HepG2 (cell line): ENCODE measurements around the gene PRR11. TPM values are rescaled to one million over a fixed set of nuclear protein-coding genes. Genes with fewer than 3 reads are reported as not detected.

Experiments used
- FOXJ3 ChIP-seq: sonication (generic); formaldehyde crosslinking; IDR thresholded peaks from 2 replicates; pipeline ENCODE4 v1.4.0; 2020; ENCODE audit warnings: missing genetic modification reagents, mild to moderate bottlenecking, borderline replicate concordance
- HNF4G ChIP-seq, 2 experiments: sonication (generic) in 1 of 2; formaldehyde crosslinking in 1 of 2; IDR thresholded peaks; 2 replicates each; pipeline versions ENCODE4 v1.4.0 to v1.6.1; 2011 to 2020; ENCODE audit warnings: borderline replicate concordance in 2 of 2, low read depth in 2 of 2, mild to moderate bottlenecking in 2 of 2, low read length in 1 of 2, missing genetic modification reagents in 1 of 2, moderate library complexity in 1 of 2
- KDM5A ChIP-seq: fragments of 200-600 bp; sonication (generic); IDR thresholded peaks from 2 replicates; pipeline ENCODE4 v1.7.0; 2018; ENCODE audit warnings: antibody characterized with exemption, mild to moderate bottlenecking, low read length, borderline replicate concordance
- MIER2 ChIP-seq: IDR thresholded peaks from 2 replicates; pipeline ENCODE4 v1.6.1; 2016; ENCODE audit warnings: missing biosample characterization, missing genetic modification reagents
- RORA ChIP-seq: sonication (generic); formaldehyde crosslinking; IDR thresholded peaks from 2 replicates; pipeline ENCODE4 v1.5.0; 2020; ENCODE audit warnings: mild to moderate bottlenecking, missing genetic modification reagents, moderate library complexity
- ZNF180 ChIP-seq: sonication (generic); formaldehyde crosslinking; IDR thresholded peaks from 2 replicates; pipeline ENCODE4 v1.4.0; 2020; ENCODE audit warnings: low read depth, missing genetic modification reagents, borderline replicate concordance
- ZNF337 ChIP-seq: sonication (generic); formaldehyde crosslinking; IDR thresholded peaks from 2 replicates; pipeline ENCODE4 v1.5.1; 2020; ENCODE audit warnings: missing genetic modification reagents, low read depth, mild to moderate bottlenecking, borderline replicate concordance
- ZNF441 ChIP-seq: sonication (generic); formaldehyde crosslinking; IDR thresholded peaks from 2 replicates; pipeline ENCODE4 v1.7.0; 2021; ENCODE audit warnings: missing genetic modification reagents, borderline replicate concordance
- ZNF775 ChIP-seq: sonication (generic); formaldehyde crosslinking; IDR thresholded peaks from 2 replicates; pipeline ENCODE4 v1.4.0; 2020; ENCODE audit warnings: missing genetic modification reagents, mild to moderate bottlenecking, moderate library complexity, borderline replicate concordance
- polyA plus RNA-seq, 8 experiments: library from polyadenylated mRNA; depleted of rRNA in 3 of 8; stranded (reverse) in 7 of 8; unstranded in 1 of 8; fragments of >200 nt; fragmentation: Illumina TruSeq in 4 of 8; extraction: Trizol in 4 of 8; gene quantifications; 2 replicates each; pipeline versions ENCODE4 v1.2.1 to v1.2.3, GENCODE V29; 2011 to 2016; ENCODE audit warnings: low read depth in 4 of 8, missing spikeins in 1 of 8, mixed read lengths in 1 of 8; ENCODE audit not compliant: insufficient read depth in 1 of 8
- total RNA-seq, 5 experiments: library from RNA; depleted of rRNA; stranded (reverse); fragments of >200 nt; fragmentation: Illumina TruSeq; extraction: Trizol; gene quantifications; 2 replicates each; pipeline ENCODE4 v1.2.3, GENCODE V29; 2016; ENCODE audit warnings: low read depth in 1 of 5
- TF ChIP-seq, protein P1 (sequence below): sonication (generic); formaldehyde crosslinking; IDR thresholded peaks from 2 replicates; pipeline ENCODE4 v1.4.0; 2020; ENCODE audit warnings: mild to moderate bottlenecking, missing genetic modification reagents, borderline replicate concordance
- TF ChIP-seq, protein P2 (sequence below): sonication (generic); formaldehyde crosslinking; IDR thresholded peaks from 2 replicates; pipeline ENCODE4 v1.4.0; 2020; ENCODE audit warnings: mild to moderate bottlenecking, low read depth, missing genetic modification reagents
- TF ChIP-seq, protein P3 (sequence below): sonication (generic); formaldehyde crosslinking; IDR thresholded peaks from 2 replicates; pipeline ENCODE4 v1.5.0; 2020; ENCODE audit warnings: mild to moderate bottlenecking, missing genetic modification reagents, borderline replicate concordance

The PRR11 gene
- total and polyA plus RNA-seq, 2 of the 13 experiments (the other 11 are each of a cell fraction or from before 2014, with no cell fraction given), result 35.7 to 39.2 TPM

DNA sequence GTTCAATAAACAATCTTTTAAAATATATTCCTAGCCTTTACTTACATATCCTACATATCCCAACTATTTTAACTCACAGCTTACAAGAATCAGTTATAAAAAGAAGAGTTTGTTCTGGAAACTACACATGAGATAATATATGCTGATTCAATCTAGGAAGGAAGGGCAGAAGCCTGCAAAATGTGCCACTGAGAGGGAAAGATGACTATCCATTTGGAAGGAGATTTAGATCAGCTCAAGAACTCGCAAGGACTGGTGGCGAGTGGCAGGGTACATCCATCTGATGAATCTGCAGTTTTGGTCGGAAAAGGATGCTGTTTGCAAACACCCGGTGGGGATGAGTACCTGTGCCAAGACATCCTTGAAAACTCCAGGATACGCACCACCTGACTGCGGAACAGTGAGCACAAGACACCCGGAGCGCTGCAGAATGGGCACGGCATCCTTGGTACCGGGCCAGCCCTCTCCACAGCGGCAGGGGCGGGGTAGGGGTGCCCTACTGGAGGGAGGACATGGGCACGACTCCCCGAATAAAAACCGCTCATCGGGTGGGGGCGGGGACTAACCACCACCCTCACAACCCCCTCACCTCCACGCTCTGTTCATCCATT lies 49.6 kb upstream of the PRR11 start (continued):
- TF ChIP-seq, protein P1, sequence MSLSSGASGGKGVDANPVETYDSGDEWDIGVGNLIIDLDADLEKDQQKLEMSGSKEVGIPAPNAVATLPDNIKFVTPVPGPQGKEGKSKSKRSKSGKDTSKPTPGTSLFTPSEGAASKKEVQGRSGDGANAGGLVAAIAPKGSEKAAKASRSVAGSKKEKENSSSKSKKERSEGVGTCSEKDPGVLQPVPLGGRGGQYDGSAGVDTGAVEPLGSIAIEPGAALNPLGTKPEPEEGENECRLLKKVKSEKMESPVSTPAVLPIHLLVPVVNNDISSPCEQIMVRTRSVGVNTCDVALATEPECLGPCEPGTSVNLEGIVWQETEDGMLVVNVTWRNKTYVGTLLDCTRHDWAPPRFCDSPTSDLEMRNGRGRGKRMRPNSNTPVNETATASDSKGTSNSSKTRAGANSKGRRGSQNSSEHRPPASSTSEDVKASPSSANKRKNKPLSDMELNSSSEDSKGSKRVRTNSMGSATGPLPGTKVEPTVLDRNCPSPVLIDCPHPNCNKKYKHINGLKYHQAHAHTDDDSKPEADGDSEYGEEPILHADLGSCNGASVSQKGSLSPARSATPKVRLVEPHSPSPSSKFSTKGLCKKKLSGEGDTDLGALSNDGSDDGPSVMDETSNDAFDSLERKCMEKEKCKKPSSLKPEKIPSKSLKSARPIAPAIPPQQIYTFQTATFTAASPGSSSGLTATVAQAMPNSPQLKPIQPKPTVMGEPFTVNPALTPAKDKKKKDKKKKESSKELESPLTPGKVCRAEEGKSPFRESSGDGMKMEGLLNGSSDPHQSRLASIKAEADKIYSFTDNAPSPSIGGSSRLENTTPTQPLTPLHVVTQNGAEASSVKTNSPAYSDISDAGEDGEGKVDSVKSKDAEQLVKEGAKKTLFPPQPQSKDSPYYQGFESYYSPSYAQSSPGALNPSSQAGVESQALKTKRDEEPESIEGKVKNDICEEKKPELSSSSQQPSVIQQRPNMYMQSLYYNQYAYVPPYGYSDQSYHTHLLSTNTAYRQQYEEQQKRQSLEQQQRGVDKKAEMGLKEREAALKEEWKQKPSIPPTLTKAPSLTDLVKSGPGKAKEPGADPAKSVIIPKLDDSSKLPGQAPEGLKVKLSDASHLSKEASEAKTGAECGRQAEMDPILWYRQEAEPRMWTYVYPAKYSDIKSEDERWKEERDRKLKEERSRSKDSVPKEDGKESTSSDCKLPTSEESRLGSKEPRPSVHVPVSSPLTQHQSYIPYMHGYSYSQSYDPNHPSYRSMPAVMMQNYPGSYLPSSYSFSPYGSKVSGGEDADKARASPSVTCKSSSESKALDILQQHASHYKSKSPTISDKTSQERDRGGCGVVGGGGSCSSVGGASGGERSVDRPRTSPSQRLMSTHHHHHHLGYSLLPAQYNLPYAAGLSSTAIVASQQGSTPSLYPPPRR (CRISPR knock-in tag), result peak; percentile 74
- TF ChIP-seq KDM5A (0 out of 2 replicates have a peak, but pooled peaks have one; percentile 80), ZNF441 (CRISPR knock-in tag) (0 out of 2 replicates have a peak, but pooled peaks have one; percentile 42), HNF4G (IDR thresholded peaks at IDR 0.05; ENCODE audit: borderline replicate concordance, low read depth, low read length) (no peak), HNF4G (CRISPR knock-in tag; IDR thresholded peaks at IDR 0.05; ENCODE audit: borderline replicate concordance, low read depth) (peak; percentile 10; the same call in 1 of the 2 replicates), ZNF337 (peak; percentile 12; the same call in 1 of the 2 replicates), ZNF180 (CRISPR knock-in tag) (no peak), MIER2 (CRISPR knock-in tag) (no peak), FOXJ3 (CRISPR knock-in tag) (no peak), RORA (CRISPR knock-in tag) (no peak), ZNF775 (CRISPR knock-in tag) (0 out of 2 replicates have a peak, but pooled peaks have one; percentile 60)
- TF ChIP-seq, protein P2, sequence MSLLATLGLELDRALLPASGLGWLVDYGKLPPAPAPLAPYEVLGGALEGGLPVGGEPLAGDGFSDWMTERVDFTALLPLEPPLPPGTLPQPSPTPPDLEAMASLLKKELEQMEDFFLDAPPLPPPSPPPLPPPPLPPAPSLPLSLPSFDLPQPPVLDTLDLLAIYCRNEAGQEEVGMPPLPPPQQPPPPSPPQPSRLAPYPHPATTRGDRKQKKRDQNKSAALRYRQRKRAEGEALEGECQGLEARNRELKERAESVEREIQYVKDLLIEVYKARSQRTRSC (CRISPR knock-in tag), result 0 out of 2 replicates have a peak, but pooled peaks have one; percentile 87
- TF ChIP-seq, protein P3, sequence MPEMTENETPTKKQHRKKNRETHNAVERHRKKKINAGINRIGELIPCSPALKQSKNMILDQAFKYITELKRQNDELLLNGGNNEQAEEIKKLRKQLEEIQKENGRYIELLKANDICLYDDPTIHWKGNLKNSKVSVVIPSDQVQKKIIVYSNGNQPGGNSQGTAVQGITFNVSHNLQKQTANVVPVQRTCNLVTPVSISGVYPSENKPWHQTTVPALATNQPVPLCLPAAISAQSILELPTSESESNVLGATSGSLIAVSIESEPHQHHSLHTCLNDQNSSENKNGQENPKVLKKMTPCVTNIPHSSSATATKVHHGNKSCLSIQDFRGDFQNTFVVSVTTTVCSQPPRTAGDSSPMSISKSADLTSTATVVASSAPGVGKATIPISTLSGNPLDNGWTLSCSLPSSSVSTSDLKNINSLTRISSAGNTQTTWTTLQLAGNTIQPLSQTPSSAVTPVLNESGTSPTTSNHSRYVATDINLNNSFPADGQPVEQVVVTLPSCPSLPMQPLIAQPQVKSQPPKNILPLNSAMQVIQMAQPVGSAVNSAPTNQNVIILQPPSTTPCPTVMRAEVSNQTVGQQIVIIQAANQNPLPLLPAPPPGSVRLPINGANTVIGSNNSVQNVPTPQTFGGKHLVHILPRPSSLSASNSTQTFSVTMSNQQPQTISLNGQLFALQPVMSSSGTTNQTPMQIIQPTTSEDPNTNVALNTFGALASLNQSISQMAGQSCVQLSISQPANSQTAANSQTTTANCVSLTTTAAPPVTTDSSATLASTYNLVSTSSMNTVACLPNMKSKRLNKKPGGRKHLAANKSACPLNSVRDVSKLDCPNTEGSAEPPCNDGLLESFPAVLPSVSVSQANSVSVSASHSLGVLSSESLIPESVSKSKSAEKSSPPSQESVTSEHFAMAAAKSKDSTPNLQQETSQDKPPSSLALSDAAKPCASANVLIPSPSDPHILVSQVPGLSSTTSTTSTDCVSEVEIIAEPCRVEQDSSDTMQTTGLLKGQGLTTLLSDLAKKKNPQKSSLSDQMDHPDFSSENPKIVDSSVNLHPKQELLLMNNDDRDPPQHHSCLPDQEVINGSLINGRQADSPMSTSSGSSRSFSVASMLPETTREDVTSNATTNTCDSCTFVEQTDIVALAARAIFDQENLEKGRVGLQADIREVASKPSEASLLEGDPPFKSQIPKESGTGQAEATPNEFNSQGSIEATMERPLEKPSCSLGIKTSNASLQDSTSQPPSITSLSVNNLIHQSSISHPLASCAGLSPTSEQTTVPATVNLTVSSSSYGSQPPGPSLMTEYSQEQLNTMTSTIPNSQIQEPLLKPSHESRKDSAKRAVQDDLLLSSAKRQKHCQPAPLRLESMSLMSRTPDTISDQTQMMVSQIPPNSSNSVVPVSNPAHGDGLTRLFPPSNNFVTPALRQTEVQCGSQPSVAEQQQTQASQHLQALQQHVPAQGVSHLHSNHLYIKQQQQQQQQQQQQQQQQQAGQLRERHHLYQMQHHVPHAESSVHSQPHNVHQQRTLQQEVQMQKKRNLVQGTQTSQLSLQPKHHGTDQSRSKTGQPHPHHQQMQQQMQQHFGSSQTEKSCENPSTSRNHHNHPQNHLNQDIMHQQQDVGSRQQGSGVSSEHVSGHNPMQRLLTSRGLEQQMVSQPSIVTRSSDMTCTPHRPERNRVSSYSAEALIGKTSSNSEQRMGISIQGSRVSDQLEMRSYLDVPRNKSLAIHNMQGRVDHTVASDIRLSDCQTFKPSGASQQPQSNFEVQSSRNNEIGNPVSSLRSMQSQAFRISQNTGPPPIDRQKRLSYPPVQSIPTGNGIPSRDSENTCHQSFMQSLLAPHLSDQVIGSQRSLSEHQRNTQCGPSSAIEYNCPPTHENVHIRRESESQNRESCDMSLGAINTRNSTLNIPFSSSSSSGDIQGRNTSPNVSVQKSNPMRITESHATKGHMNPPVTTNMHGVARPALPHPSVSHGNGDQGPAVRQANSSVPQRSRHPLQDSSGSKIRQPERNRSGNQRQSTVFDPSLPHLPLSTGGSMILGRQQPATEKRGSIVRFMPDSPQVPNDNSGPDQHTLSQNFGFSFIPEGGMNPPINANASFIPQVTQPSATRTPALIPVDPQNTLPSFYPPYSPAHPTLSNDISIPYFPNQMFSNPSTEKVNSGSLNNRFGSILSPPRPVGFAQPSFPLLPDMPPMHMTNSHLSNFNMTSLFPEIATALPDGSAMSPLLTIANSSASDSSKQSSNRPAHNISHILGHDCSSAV, result no peak
